Measurements from ENCODE around the gene KCNMA1.

The KCNMA1 gene

GRCh38 chr10:77377678-77378352 lies 259.8 kb downstream of the KCNMA1 start:
- no peaks in the 10 kb centered on the region for H3K4me1 ChIP-seq (ENCODE audit: insufficient read depth, insufficient read length)
- H3K9me3 ChIP-seq (ENCODE audit: insufficient read depth, low read length) = no peaks in the 10 kb centered on the region
- no peaks in the 10 kb centered on the region for H3K27me3 ChIP-seq (ENCODE audit: insufficient read depth, insufficient read length)
- H3K36me3 ChIP-seq (ENCODE audit: insufficient read depth, insufficient read length, low read length) = no peaks in the 10 kb centered on the region
- no peak for TF ChIP-seq YY1 (IDR thresholded peaks at IDR 0.05; ENCODE audit: insufficient read depth, insufficient read length)
- no peak for TF ChIP-seq SUZ12 (IDR thresholded peaks at IDR 0.05; ENCODE audit: extremely low read depth, insufficient read depth, insufficient read length)
- no peak for TF ChIP-seq ZNF274 (IDR thresholded peaks at IDR 0.05; ENCODE audit: low read depth, low read length)
- DNase-seq (ENCODE audit: low read depth, low spot score) = no peak
- H3K4me3 ChIP-seq (ENCODE audit: insufficient read length, low read depth) = no peak overlapping the region
- H3K9ac ChIP-seq (ENCODE audit: insufficient read length, low read depth) = no peak overlapping the region

- TF ChIP-seq YY1 (IDR thresholded peaks at IDR 0.05; ENCODE audit: insufficient read depth, insufficient read length) = no peak
- H3K36me3 ChIP-seq (ENCODE audit: insufficient read depth, insufficient read length, low read length) = no peaks in the 10 kb centered on the region
- H3K27me3 ChIP-seq (ENCODE audit: insufficient read depth, insufficient read length) = no peaks in the 10 kb centered on the region
- H3K4me3 ChIP-seq (ENCODE audit: insufficient read length, low read depth) = no peak overlapping the region
- DNase-seq (ENCODE audit: low read depth, low spot score) = no peak
- H3K9me3 ChIP-seq (ENCODE audit: insufficient read depth, low read length) = no peaks in the 10 kb centered on the region
- no peaks in the 10 kb centered on the region for H3K4me1 ChIP-seq (ENCODE audit: insufficient read depth, insufficient read length)
- no peak overlapping the region for H3K9ac ChIP-seq (ENCODE audit: insufficient read length, low read depth)
Measured at GRCh38 chr10:77377034-77377433, 260.6 kb downstream of the KCNMA1 start.

GRCh38 chr10:77374189-77374656 lies 263.4 kb downstream of the KCNMA1 start:
- no peaks in the 10 kb centered on the region for H3K27me3 ChIP-seq (ENCODE audit: insufficient read depth, insufficient read length)

GRCh38 chr10:77371848-77372799 lies 265.5 kb downstream of the KCNMA1 start:
- H3K4me1 ChIP-seq (ENCODE audit: insufficient read depth, insufficient read length) = no peaks in the 10 kb centered on the region
- H3K4me3 ChIP-seq (ENCODE audit: insufficient read length, low read depth) = no peak overlapping the region
- H3K9ac ChIP-seq (ENCODE audit: insufficient read length, low read depth) = no peak overlapping the region
- DNase-seq (ENCODE audit: low read depth, low spot score) = no peak
- TF ChIP-seq SUZ12 (IDR thresholded peaks at IDR 0.05; ENCODE audit: extremely low read depth, insufficient read depth, insufficient read length) (no peak), YY1 (IDR thresholded peaks at IDR 0.05; ENCODE audit: insufficient read depth, insufficient read length) (no peak), ZNF274 (IDR thresholded peaks at IDR 0.05; ENCODE audit: low read depth, low read length) (no peak)
- no peaks in the 10 kb centered on the region for H3K36me3 ChIP-seq (ENCODE audit: insufficient read depth, insufficient read length, low read length)
- no peaks in the 10 kb centered on the region for H3K27me3 ChIP-seq (ENCODE audit: insufficient read depth, insufficient read length)
- peaks cover 15% of the 10 kb centered on the region for H3K9me3 ChIP-seq (ENCODE audit: insufficient read depth, low read length)

More at GRCh38 chr10:77374189-77374656, 263.4 kb downstream of the KCNMA1 start:
- Histone ChIP-seq H3K9ac (ENCODE audit: insufficient read length, low read depth) (no peak overlapping the region), H3K4me1 (ENCODE audit: insufficient read depth, insufficient read length) (no peaks in the 10 kb centered on the region), H3K4me3 (ENCODE audit: insufficient read length, low read depth) (no peak overlapping the region), H3K36me3 (ENCODE audit: insufficient read depth, insufficient read length, low read length) (no peaks in the 10 kb centered on the region), H3K9me3 (ENCODE audit: insufficient read depth, low read length) (no peaks in the 10 kb centered on the region)
- TF ChIP-seq YY1 (IDR thresholded peaks at IDR 0.05; ENCODE audit: insufficient read depth, insufficient read length) = no peak
- TF ChIP-seq ZNF274 (IDR thresholded peaks at IDR 0.05; ENCODE audit: low read depth, low read length) = no peak
- TF ChIP-seq SUZ12 (IDR thresholded peaks at IDR 0.05; ENCODE audit: extremely low read depth, insufficient read depth, insufficient read length) = no peak
- DNase-seq (ENCODE audit: low read depth, low spot score) = no peak

- peaks cover 15% of the 10 kb centered on the region for H3K9me3 ChIP-seq (ENCODE audit: insufficient read depth, low read length)
- no peak overlapping the region for H3K4me3 ChIP-seq (ENCODE audit: insufficient read length, low read depth)
- H3K4me1 ChIP-seq (ENCODE audit: insufficient read depth, insufficient read length) = no peaks in the 10 kb centered on the region
- no peak for DNase-seq (ENCODE audit: low read depth, low spot score)
- H3K27me3 ChIP-seq (ENCODE audit: insufficient read depth, insufficient read length) = no peaks in the 10 kb centered on the region
- TF ChIP-seq ZNF274 (IDR thresholded peaks at IDR 0.05; ENCODE audit: low read depth, low read length) (no peak), YY1 (IDR thresholded peaks at IDR 0.05; ENCODE audit: insufficient read depth, insufficient read length) (no peak), SUZ12 (IDR thresholded peaks at IDR 0.05; ENCODE audit: extremely low read depth, insufficient read depth, insufficient read length) (no peak)
- H3K36me3 ChIP-seq (ENCODE audit: insufficient read depth, insufficient read length, low read length) = no peaks in the 10 kb centered on the region
- no peak overlapping the region for H3K9ac ChIP-seq (ENCODE audit: insufficient read length, low read depth)
Measured at GRCh38 chr10:77371421-77371820, 266.2 kb downstream of the KCNMA1 start.

- TF ChIP-seq SUZ12 (IDR thresholded peaks at IDR 0.05; ENCODE audit: extremely low read depth, insufficient read depth, insufficient read length) = no peak
- TF ChIP-seq YY1 (IDR thresholded peaks at IDR 0.05; ENCODE audit: insufficient read depth, insufficient read length) = no peak
- TF ChIP-seq ZNF274 (IDR thresholded peaks at IDR 0.05; ENCODE audit: low read depth, low read length) = no peak
- Histone ChIP-seq H3K4me3 (ENCODE audit: insufficient read length, low read depth) (no peak overlapping the region), H3K9ac (ENCODE audit: insufficient read length, low read depth) (no peak overlapping the region), H3K36me3 (ENCODE audit: insufficient read depth, insufficient read length, low read length) (no peaks in the 10 kb centered on the region), H3K9me3 (ENCODE audit: insufficient read depth, low read length) (peaks cover 15% of the 10 kb centered on the region), H3K4me1 (ENCODE audit: insufficient read depth, insufficient read length) (no peaks in the 10 kb centered on the region), H3K27me3 (ENCODE audit: insufficient read depth, insufficient read length) (no peaks in the 10 kb centered on the region)
- no peak for DNase-seq (ENCODE audit: low read depth, low spot score)
Measured at GRCh38 chr10:77368006-77368405, 269.6 kb downstream of the KCNMA1 start.

- no peaks in the 10 kb centered on the region for H3K36me3 ChIP-seq (ENCODE audit: insufficient read depth, insufficient read length, low read length)
Measured at GRCh38 chr10:77363210-77363609, 274.4 kb downstream of the KCNMA1 start.

More at GRCh38 chr10:77363210-77363609, 274.4 kb downstream of the KCNMA1 start:
- TF ChIP-seq YY1 (IDR thresholded peaks at IDR 0.05; ENCODE audit: insufficient read depth, insufficient read length) (no peak), SUZ12 (IDR thresholded peaks at IDR 0.05; ENCODE audit: extremely low read depth, insufficient read depth, insufficient read length) (no peak), ZNF274 (IDR thresholded peaks at IDR 0.05; ENCODE audit: low read depth, low read length) (no peak)
- peaks cover 5% of the 10 kb centered on the region for H3K9me3 ChIP-seq (ENCODE audit: insufficient read depth, low read length)
- H3K4me3 ChIP-seq (ENCODE audit: insufficient read length, low read depth) = no peak overlapping the region
- H3K9ac ChIP-seq (ENCODE audit: insufficient read length, low read depth) = no peak overlapping the region
- DNase-seq (ENCODE audit: low read depth, low spot score) = no peak
- no peaks in the 10 kb centered on the region for H3K4me1 ChIP-seq (ENCODE audit: insufficient read depth, insufficient read length)
- H3K27me3 ChIP-seq (ENCODE audit: insufficient read depth, insufficient read length) = no peaks in the 10 kb centered on the region

Data from NT2/D1 (cell line).